GM12878 (cell line): Measurements from ENCODE around the gene LYZL2. TPM values are rescaled to one million over a fixed set of nuclear protein-coding genes. Genes with fewer than 3 reads are reported as not detected.
"Not testable (repeated sequence)": the region's sequence is repeated elsewhere in the genome, so short reads cannot be mapped to it uniquely, and the experiment has no call there.

ENCODE experiments used
- ATAC-seq: fragments of 200-7000 bp; cut with Tn5 transposase; 3 replicates; pipeline ENCODE4 v1.9.1; 2020; ENCODE audit warnings: mild to moderate bottlenecking, moderate library complexity
- BruUV-seq: library from RNA; stranded (reverse); fragments of 400-500 nt; replicated peaks from 2 replicates; lab custom pipeline; 2021; lab: Mats Ljungman, UMichigan
- CTCF ChIA-PET: fragments of 300-600 bp; sonication (Branson Sonifier 250); formaldehyde crosslinking; extraction: SDS; loops from one replicate; lab custom pipeline; 2021; ENCODE audit warnings: inconsistent platforms; lab: Yijun Ruan, JAX
- POLR2A ChIA-PET: fragments of 350-600 bp; formaldehyde crosslinking; extraction: SDS; loops from one replicate; lab custom pipeline; 2021; ENCODE audit warnings: inconsistent platforms; lab: Charles Lee
- RAD21 ChIA-PET: fragments of 300-600 bp; sonication (Branson Sonifier 250); formaldehyde crosslinking; loops from one replicate; lab custom pipeline; 2023; ENCODE audit warnings: antibody characterized with exemption; ENCODE audit not compliant: unreplicated experiment; lab: Charles Lee
- SMC1A ChIA-PET: fragments of 300-600 bp; sonication (Branson Sonifier 250); formaldehyde crosslinking; loops from one replicate; lab custom pipeline; 2023; ENCODE audit not compliant: unreplicated experiment, uncharacterized antibody; lab: Charles Lee
- DNase-seq: peaks from one replicate; pipeline ENCODE4 v3.0.0-alpha.2; 2011; ENCODE audit warnings: low read depth, low spot score
- FAIRE-seq: peaks from 3 replicates; lab custom pipeline; 2011; peaks lifted over from hg19 to GRCh38; lab: Jason Lieb, UNC
- H2AFZ ChIP-seq: 2 replicates; pipeline ENCODE4 v1.6.0; 2011; ENCODE audit warnings: low read depth, low read length, control low read depth; ENCODE audit not compliant: control insufficient read depth
- H3K27ac ChIP-seq: 2 replicates; pipeline ENCODE4 v1.5.1; 2011; ENCODE audit warnings: control low read depth; ENCODE audit not compliant: control insufficient read depth, insufficient read depth
- H3K27me3 ChIP-seq, 2 experiments: replicated peaks in 1 of 2; 2 replicates each; pipeline versions ENCODE4 v1.6.0 to v1.6.1; 2011; ENCODE audit warnings: low read length in 1 of 2; ENCODE audit not compliant: control insufficient read depth in 2 of 2, insufficient read depth in 2 of 2
- H3K36me3 ChIP-seq, 2 experiments: 2 replicates each; pipeline ENCODE4 v1.5.1; 2011; ENCODE audit warnings: low read length in 1 of 2; ENCODE audit not compliant: control insufficient read depth in 2 of 2, insufficient read depth in 2 of 2
- H3K4me1 ChIP-seq: 2 replicates; pipeline ENCODE4 v1.6.1; 2011; ENCODE audit warnings: mild to moderate bottlenecking, low read length, moderate library complexity, mixed read lengths; ENCODE audit not compliant: control insufficient read depth, insufficient read depth
- H3K4me2 ChIP-seq: 2 replicates; pipeline ENCODE4 v1.6.0; 2011; ENCODE audit warnings: control low read depth; ENCODE audit not compliant: control insufficient read depth, insufficient read depth
- H3K4me3 ChIP-seq: fragments of 200-600 bp; sonication (generic); 2 replicates; pipeline ENCODE4 v1.5.1; 2016
- H3K79me2 ChIP-seq: 2 replicates; pipeline ENCODE4 v1.6.0; 2011; ENCODE audit warnings: low read length; ENCODE audit not compliant: control insufficient read depth, insufficient read depth
- H3K9ac ChIP-seq: 2 replicates; pipeline ENCODE4 v1.8.0; 2011; ENCODE audit warnings: low read length, control low read depth, mixed read lengths; ENCODE audit not compliant: control insufficient read depth, insufficient read depth
- H3K9me3 ChIP-seq: replicated peaks from 3 replicates; pipeline ENCODE4 v1.5.1; 2011; ENCODE audit warnings: mild to moderate bottlenecking, low read length; ENCODE audit not compliant: control insufficient read depth, insufficient read depth
- H4K20me1 ChIP-seq: 2 replicates; pipeline ENCODE4 v1.6.0; 2011; ENCODE audit not compliant: control insufficient read depth, insufficient read depth
- IKZF2 ChIP-seq, 2 experiments: fragments of 450-650 bp; IDR thresholded peaks; 2 replicates each; pipeline ENCODE4 v1.6.1; 2017; ENCODE audit warnings: mild to moderate bottlenecking in 2 of 2, moderate library complexity in 2 of 2
- SPI1 ChIP-seq: IDR thresholded peaks from 2 replicates; pipeline ENCODE4 v1.6.1; 2011; ENCODE audit warnings: low read depth, mild to moderate bottlenecking, low read length, moderate library complexity, borderline replicate concordance; ENCODE audit not compliant: insufficient read depth
- WGBS: methylation state at CpG from one replicate; pipeline ENCODE4 v1.1.6; 2016; ENCODE audit warnings: low lambda C conversion rate; ENCODE audit not compliant: insufficient replicate concordance, insufficient coverage; ENCODE audit errors: missing lambda C conversion rate; 5-methylcytosine and 5-hydroxymethylcytosine counted together
- in situ Hi-C: fragments of 300-500 bp; cut with MboI; formaldehyde crosslinking; loops from 9 replicates; pipeline ENCODE4 v1.14.3; 2018; ENCODE audit warnings: mixed read lengths
- intact Hi-C: fragments of 100-400 bp; cut with micrococcal nuclease; formaldehyde crosslinking; loops from one replicate; pipeline ENCODE4 v1.14.2; 2022; ENCODE audit not compliant: unreplicated experiment
- polyA plus RNA-seq, 11 experiments: library from polyadenylated mRNA; depleted of rRNA in 4 of 11; unstranded in 6 of 11; stranded (reverse) in 5 of 11; fragments of >200 nt; fragmentation: Nextera tagmentation in 4 of 11; fragmentation: Illumina TruSeq in 1 of 11; extraction: Ambion mirVana in 4 of 11; extraction: Trizol in 1 of 11; gene quantifications; 1 replicate in 1 of 11; 2 replicates in 10 of 11; pipeline versions ENCODE4 v1.2.1 to v1.2.3, GENCODE V29; 2011 to 2016; ENCODE audit warnings: inconsistent platforms in 2 of 11, missing spikeins in 2 of 11, low read depth in 1 of 11
- total RNA-seq, 4 experiments: library from RNA; depleted of rRNA in 3 of 4; stranded (reverse); fragments of >200 nt in 3 of 4; fragmentation: Illumina TruSeq in 1 of 4; extraction: Trizol in 1 of 4; gene quantifications; 2 replicates each; pipeline versions ENCODE4 v1.2.1 to v1.2.3, GENCODE V29; 2013 to 2021
- TF ChIP-seq, protein P1 (sequence below): fragments of 450-650 bp; IDR thresholded peaks from 2 replicates; pipeline ENCODE4 v1.6.1; 2016; ENCODE audit warnings: mild to moderate bottlenecking, moderate library complexity, borderline replicate concordance

The LYZL2 gene
- total and polyA plus RNA-seq, 10 of the 15 experiments (the other 5 are each of a cell fraction or from before 2014, with no cell fraction given) = not detected

DNA sequence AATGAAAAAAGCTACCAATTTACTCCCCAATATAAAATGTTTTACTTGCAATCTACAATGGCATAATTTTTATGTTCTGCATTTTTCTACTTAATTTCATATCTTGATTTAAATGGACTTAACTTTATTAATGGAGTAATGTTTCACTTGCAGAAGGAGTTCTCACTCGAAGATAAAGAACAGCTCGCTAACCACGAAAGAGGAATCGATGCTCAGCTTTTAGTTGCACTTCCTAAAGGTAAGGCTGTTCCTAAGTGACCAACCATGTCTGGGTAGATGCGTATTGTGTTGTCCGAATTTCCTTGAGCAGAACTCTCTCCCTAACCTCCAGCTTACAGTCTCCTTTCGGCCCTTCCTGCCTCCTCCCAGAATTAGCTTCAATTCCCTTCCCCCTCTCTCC, 33.9 kb upstream of the LYZL2 start:
- not testable (repeated sequence) for H3K36me3 ChIP-seq, H3K79me2 ChIP-seq, H3K27ac ChIP-seq
- ChIA-PET CTCF (interaction anchor here (1.2 to 2.4 kb wide), 3 partner anchors 24 to 82 kb away, joined by 4 to 7 read pairs (median 7); no protein-coding TSS in a partner anchor), RAD21 (interaction anchor here (1.4 kb wide), 1 partner anchor 24 kb away, joined by 5 read pairs; no protein-coding TSS in a partner anchor)
- H3K4me2 ChIP-seq = peak overlapping the region; percentile 49
- TF ChIP-seq, protein P1, sequence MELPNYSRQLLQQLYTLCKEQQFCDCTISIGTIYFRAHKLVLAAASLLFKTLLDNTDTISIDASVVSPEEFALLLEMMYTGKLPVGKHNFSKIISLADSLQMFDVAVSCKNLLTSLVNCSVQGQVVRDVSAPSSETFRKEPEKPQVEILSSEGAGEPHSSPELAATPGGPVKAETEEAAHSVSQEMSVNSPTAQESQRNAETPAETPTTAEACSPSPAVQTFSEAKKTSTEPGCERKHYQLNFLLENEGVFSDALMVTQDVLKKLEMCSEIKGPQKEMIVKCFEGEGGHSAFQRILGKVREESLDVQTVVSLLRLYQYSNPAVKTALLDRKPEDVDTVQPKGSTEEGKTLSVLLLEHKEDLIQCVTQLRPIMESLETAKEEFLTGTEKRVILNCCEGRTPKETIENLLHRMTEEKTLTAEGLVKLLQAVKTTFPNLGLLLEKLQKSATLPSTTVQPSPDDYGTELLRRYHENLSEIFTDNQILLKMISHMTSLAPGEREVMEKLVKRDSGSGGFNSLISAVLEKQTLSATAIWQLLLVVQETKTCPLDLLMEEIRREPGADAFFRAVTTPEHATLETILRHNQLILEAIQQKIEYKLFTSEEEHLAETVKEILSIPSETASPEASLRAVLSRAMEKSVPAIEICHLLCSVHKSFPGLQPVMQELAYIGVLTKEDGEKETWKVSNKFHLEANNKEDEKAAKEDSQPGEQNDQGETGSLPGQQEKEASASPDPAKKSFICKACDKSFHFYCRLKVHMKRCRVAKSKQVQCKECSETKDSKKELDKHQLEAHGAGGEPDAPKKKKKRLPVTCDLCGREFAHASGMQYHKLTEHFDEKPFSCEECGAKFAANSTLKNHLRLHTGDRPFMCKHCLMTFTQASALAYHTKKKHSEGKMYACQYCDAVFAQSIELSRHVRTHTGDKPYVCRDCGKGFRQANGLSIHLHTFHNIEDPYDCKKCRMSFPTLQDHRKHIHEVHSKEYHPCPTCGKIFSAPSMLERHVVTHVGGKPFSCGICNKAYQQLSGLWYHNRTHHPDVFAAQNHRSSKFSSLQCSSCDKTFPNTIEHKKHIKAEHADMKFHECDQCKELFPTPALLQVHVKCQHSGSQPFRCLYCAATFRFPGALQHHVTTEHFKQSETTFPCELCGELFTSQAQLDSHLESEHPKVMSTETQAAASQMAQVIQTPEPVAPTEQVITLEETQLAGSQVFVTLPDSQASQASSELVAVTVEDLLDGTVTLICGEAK = peak; percentile 48; the same call in 1 of the 2 replicates
- TF ChIP-seq IKZF2 (IDR thresholded peaks at IDR 0.05) (0 out of 4 replicates have a peak, but pooled peaks of 1 of the 2 experiments have one; percentile 27), SPI1 (peak; percentile 76; the same call in 1 of the 2 replicates)
- TF ChIP-seq, all 136 proteins: peak for 3; not testable (repeated sequence) for 133
- DNase-seq, H2AFZ ChIP-seq, H3K9ac ChIP-seq, in situ Hi-C loops, POLR2A ChIA-PET, H3K4me3 ChIP-seq, H3K9me3 ChIP-seq, BruUV-seq, H4K20me1 ChIP-seq, intact Hi-C loops, H3K27me3 ChIP-seq: not testable (repeated sequence)
- peaks cover 15% of the 10 kb centered on the region for H3K4me1 ChIP-seq
- peak; percentile 98 for ATAC-seq
- FAIRE-seq = peak; percentile 97
- 28% methylated on average over 5 of the region's 7 CpGs for WGBS
- SMC1A ChIA-PET = interaction anchor here (0.7 kb wide), 1 partner anchor 25 kb away, joined by 3 read pairs; no protein-coding TSS in a partner anchor
